ENCODE data around the gene ZBTB7C.

GRCh38 chr18:48136827-48137373 lies 272.3 kb downstream of the ZBTB7C start:
- TF ChIP-seq, protein P1, sequence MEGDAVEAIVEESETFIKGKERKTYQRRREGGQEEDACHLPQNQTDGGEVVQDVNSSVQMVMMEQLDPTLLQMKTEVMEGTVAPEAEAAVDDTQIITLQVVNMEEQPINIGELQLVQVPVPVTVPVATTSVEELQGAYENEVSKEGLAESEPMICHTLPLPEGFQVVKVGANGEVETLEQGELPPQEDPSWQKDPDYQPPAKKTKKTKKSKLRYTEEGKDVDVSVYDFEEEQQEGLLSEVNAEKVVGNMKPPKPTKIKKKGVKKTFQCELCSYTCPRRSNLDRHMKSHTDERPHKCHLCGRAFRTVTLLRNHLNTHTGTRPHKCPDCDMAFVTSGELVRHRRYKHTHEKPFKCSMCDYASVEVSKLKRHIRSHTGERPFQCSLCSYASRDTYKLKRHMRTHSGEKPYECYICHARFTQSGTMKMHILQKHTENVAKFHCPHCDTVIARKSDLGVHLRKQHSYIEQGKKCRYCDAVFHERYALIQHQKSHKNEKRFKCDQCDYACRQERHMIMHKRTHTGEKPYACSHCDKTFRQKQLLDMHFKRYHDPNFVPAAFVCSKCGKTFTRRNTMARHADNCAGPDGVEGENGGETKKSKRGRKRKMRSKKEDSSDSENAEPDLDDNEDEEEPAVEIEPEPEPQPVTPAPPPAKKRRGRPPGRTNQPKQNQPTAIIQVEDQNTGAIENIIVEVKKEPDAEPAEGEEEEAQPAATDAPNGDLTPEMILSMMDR (IDR thresholded peaks at IDR 0.05): no peak
- no peak for TF ChIP-seq POLR2A (IDR thresholded peaks at IDR 0.05)
